ENCODE data around the gene SGK2. TPM values are rescaled to one million over a fixed set of nuclear protein-coding genes. Genes with fewer than 3 reads are reported as not detected.
"Not testable (repeated sequence)": the region's sequence is repeated elsewhere in the genome, so short reads cannot be mapped to it uniquely, and the experiment has no call there.

SGK2 gene
- total RNA-seq, 5 donors from 2014 or later (not counting 1 experiment from before 2014, with no cell fraction given) = 0.73 to 2.0 (median 1.4) TPM

DNA sequence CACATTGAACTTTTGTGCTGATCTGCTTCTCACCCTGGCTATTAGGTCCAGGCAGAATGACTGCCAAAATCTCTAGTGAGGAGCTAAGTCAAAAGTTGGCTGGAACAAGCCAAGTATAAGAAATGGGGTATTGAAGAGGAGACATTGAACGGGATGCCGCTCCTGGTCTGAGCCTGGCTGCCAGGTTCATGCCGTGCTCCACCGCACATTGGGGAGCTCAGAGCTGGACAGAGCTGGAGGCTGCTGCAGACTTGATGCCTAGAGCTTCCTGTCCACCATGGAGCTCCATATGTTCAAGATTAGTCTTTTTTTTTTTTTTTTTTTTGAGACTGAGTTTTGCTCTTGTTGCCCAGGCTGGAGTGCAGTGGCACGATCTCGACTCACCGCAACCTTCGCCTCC, 27.8 kb downstream of the SGK2 start:
- DNase-seq = no peak
- Histone ChIP-seq H3K9me3 (no peaks in the 10 kb centered on the region), H3K27me3 (replicated peaks in 1 of 2; ENCODE audit: control insufficient read depth in 2 of 2, extremely low read depth in 1 of 2, insufficient read depth in 2 of 2, low read length in 1 of 2) (peaks cover 0 to 9% of the 10 kb centered on the region in 2 experiments), H3K4me3 (ENCODE audit: control insufficient read depth in 1 of 2, extremely low read depth in 1 of 2, low read length in 1 of 2) (no peak overlapping the region), H3K4me1 (ENCODE audit: control insufficient read depth in 1 of 2, extremely low read depth in 1 of 2, insufficient read depth in 2 of 2, low read length in 2 of 2) (peaks cover 5 to 15% of the 10 kb centered on the region in 2 experiments), H3K36me3 (ENCODE audit: control insufficient read depth in 2 of 2, extremely low read depth in 1 of 2, insufficient read depth in 1 of 2, low read length in 1 of 2) (no peaks in the 10 kb centered on the region), H3K27ac (ENCODE audit: low read length) (no peak overlapping the region)
- H3K27me3 Mint-ChIP-seq = peaks cover 7 to 8% of the 10 kb centered on the region in 2 donors
- H3K27ac Mint-ChIP-seq = no peak overlapping the region
- H3K9me3 Mint-ChIP-seq = no peaks in the 10 kb centered on the region
- WGBS (ENCODE audit: insufficient coverage) = 75% methylated on average over 4 of the region's 8 CpGs
- no peak for ATAC-seq (replicated peaks in 1 of 4)
- CTCF ChIA-PET = interaction anchor here (0.6 kb wide), 2 partner anchors 12 to 50 kb away, joined by 3 read pairs; no protein-coding TSS in a partner anchor
- H3K36me3 Mint-ChIP-seq = no peaks in the 10 kb centered on the region
- POLR2A ChIA-PET = interaction anchor here (0.6 to 0.8 kb wide), 2 partner anchors 138 to 759 kb away, joined by 3 to 7 read pairs; no protein-coding TSS in a partner anchor
- H3K4me1 Mint-ChIP-seq = peaks cover 14 to 22% (median 16%) of the 10 kb centered on the region in 3 donors
- H3K4me3 Mint-ChIP-seq = no peak overlapping the region

DNA sequence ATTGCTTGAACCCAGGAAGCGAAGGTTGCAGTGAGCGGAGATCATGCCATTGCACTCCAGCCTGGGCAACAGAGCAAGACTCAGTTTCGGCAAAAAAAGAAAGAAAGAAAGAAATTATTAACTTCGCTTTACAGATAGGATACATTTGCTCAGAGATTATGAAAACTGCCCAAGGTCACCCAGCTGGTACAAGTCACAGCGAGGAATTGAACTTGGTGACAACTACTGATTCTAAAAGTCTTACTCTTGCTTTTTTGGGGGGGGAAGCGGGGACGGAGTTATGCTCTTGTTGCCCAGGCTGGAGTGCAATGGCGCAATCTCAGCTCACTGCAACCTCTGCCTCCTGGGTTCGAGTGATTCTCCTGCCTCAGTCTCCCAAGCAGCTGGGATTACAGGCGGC, 29.7 kb downstream of the SGK2 start:
- H3K36me3 Mint-ChIP-seq; H3K9me3 Mint-ChIP-seq; H3K4me3 ChIP-seq (ENCODE audit: control insufficient read depth in 1 of 2, extremely low read depth in 1 of 2, low read length in 1 of 2); CTCF ChIA-PET; H3K4me3 Mint-ChIP-seq; H3K27me3 ChIP-seq (replicated peaks in 1 of 2; ENCODE audit: control insufficient read depth in 2 of 2, extremely low read depth in 1 of 2, insufficient read depth in 2 of 2, low read length in 1 of 2); H3K9me3 ChIP-seq; H3K27ac Mint-ChIP-seq; ATAC-seq (replicated peaks in 1 of 4); H3K27ac ChIP-seq (ENCODE audit: low read length); H3K36me3 ChIP-seq (ENCODE audit: control insufficient read depth in 2 of 2, extremely low read depth in 1 of 2, insufficient read depth in 1 of 2, low read length in 1 of 2); H3K27me3 Mint-ChIP-seq; DNase-seq: not testable (repeated sequence)
- peaks cover 5 to 16% of the 10 kb centered on the region in 2 experiments for H3K4me1 ChIP-seq (ENCODE audit: control insufficient read depth in 1 of 2, extremely low read depth in 1 of 2, insufficient read depth in 2 of 2, low read length in 2 of 2)
- peaks cover 16 to 30% (median 18%) of the 10 kb centered on the region in 3 donors for H3K4me1 Mint-ChIP-seq
- POLR2A ChIA-PET = interaction anchor here in 1 of 2 donors (0.6 kb wide), 1 partner anchor 70 kb away, joined by 7 read pairs; no protein-coding TSS in a partner anchor
- 92% methylated on average over 6 of the region's 10 CpGs for WGBS (ENCODE audit: insufficient coverage)

- H3K4me3 ChIP-seq (ENCODE audit: control insufficient read depth in 1 of 2, extremely low read depth in 1 of 2, low read length in 1 of 2) = peak overlapping the region; percentile 81 to 82
- no peaks in the 10 kb centered on the region for H3K36me3 ChIP-seq (ENCODE audit: control insufficient read depth in 2 of 2, extremely low read depth in 1 of 2, insufficient read depth in 1 of 2, low read length in 1 of 2)
- peaks cover 7 to 8% of the 10 kb centered on the region in 2 donors for H3K27me3 Mint-ChIP-seq
- ATAC-seq (replicated peaks in 1 of 4) = no peak
- ChIA-PET POLR2A (no interaction called here), CTCF (interaction anchor here in 1 of 2 donors (1.2 kb wide), 1 partner anchor 141 kb away, joined by 3 read pairs; no protein-coding TSS in a partner anchor)
- peak overlapping the region; percentile 87 to 94 (median 92) for H3K4me3 Mint-ChIP-seq
- H3K27me3 ChIP-seq (replicated peaks in 1 of 2; ENCODE audit: control insufficient read depth in 2 of 2, extremely low read depth in 1 of 2, insufficient read depth in 2 of 2, low read length in 1 of 2) = peaks cover 0 to 5% of the 10 kb centered on the region in 2 experiments
- peak overlapping the region; percentile 96 to 97 for H3K27ac Mint-ChIP-seq
- peak overlapping the region; percentile 85 for H3K27ac ChIP-seq (ENCODE audit: low read length)
- peaks cover 5% of the 10 kb centered on the region for H3K36me3 Mint-ChIP-seq
- WGBS (ENCODE audit: insufficient coverage) = 4% methylated on average over 3 of the region's 9 CpGs
- no peaks in the 10 kb centered on the region for H3K9me3 ChIP-seq
- H3K4me1 ChIP-seq (ENCODE audit: control insufficient read depth in 1 of 2, extremely low read depth in 1 of 2, insufficient read depth in 2 of 2, low read length in 2 of 2) = peaks cover 5 to 16% of the 10 kb centered on the region in 2 experiments
- H3K4me1 Mint-ChIP-seq = peaks cover 16 to 30% (median 18%) of the 10 kb centered on the region in 3 donors
- peak in 3 of 35 experiments; percentile 3 to 12 (median 4) for DNase-seq
- no peaks in the 10 kb centered on the region for H3K9me3 Mint-ChIP-seq
Observed at GRCh38 chr20:43590036-43590391, 31.2 kb downstream of the SGK2 start.

GRCh38 chr20:43590392-43591303, 31.8 kb downstream of the SGK2 start, which contains the start of gene IFT52:
TSS of gene IFT52 (plus strand) at chr20:43590937. CDS start at chr20:43594699, 3,762 bp downstream.
- H3K4me1 Mint-ChIP-seq = peaks cover 16 to 30% (median 18%) of the 10 kb centered on the region in 3 donors
- peaks cover 5% of the 10 kb centered on the region for H3K36me3 Mint-ChIP-seq
- H3K9me3 Mint-ChIP-seq = no peaks in the 10 kb centered on the region
- CTCF ChIA-PET = interaction anchor here (0.6 to 1.2 kb wide), 5 partner anchors 75 to 1295 kb away, joined by 3 to 5 read pairs (median 3); partner anchors contain the start of gene YWHAB (in 1 of the 2)
- Histone ChIP-seq H3K4me3 (ENCODE audit: control insufficient read depth in 1 of 2, extremely low read depth in 1 of 2, low read length in 1 of 2) (peak within 1 kb of the TSS; percentile 81 to 82), H3K27ac (ENCODE audit: low read length) (peak within 1 kb of the TSS; percentile 85), H3K9me3 (no peaks in the 10 kb centered on the region), H3K36me3 (ENCODE audit: control insufficient read depth in 2 of 2, extremely low read depth in 1 of 2, insufficient read depth in 1 of 2, low read length in 1 of 2) (no peaks in the 10 kb centered on the region), H3K4me1 (ENCODE audit: control insufficient read depth in 1 of 2, extremely low read depth in 1 of 2, insufficient read depth in 2 of 2, low read length in 2 of 2) (peaks cover 5 to 16% of the 10 kb centered on the region in 2 experiments), H3K27me3 (replicated peaks in 1 of 2; ENCODE audit: control insufficient read depth in 2 of 2, extremely low read depth in 1 of 2, insufficient read depth in 2 of 2, low read length in 1 of 2) (peaks cover 0 to 5% of the 10 kb centered on the region in 2 experiments)
- H3K4me3 Mint-ChIP-seq = peak within 1 kb of the TSS; percentile 87 to 94 (median 92)
- ATAC-seq (replicated peaks in 1 of 4) (peak; percentile 97 to 98 (median 98)), DNase-seq (peak; percentile 72 to 95 (median 86))
- peaks cover 6 to 7% of the 10 kb centered on the region in 2 donors for H3K27me3 Mint-ChIP-seq
- peak within 1 kb of the TSS; percentile 96 to 97 for H3K27ac Mint-ChIP-seq
- WGBS (ENCODE audit: insufficient coverage) = under 1% methylated on average over 60 of the region's 68 CpGs
- POLR2A ChIA-PET = interaction anchor here (0.6 to 1.5 kb wide), 3 partner anchors 63 to 359 kb away, joined by 3 to 6 read pairs (median 3); no protein-coding TSS in a partner anchor

- H3K36me3 Mint-ChIP-seq = peaks cover 38% of the 10 kb centered on the region
- H3K27ac ChIP-seq (ENCODE audit: low read length); H3K4me3 Mint-ChIP-seq; H3K4me3 ChIP-seq (ENCODE audit: control insufficient read depth in 1 of 2, extremely low read depth in 1 of 2, low read length in 1 of 2); H3K9me3 Mint-ChIP-seq; ATAC-seq (replicated peaks in 1 of 4); H3K4me1 Mint-ChIP-seq; CTCF ChIA-PET; H3K27me3 Mint-ChIP-seq; H3K9me3 ChIP-seq; H3K4me1 ChIP-seq (ENCODE audit: control insufficient read depth in 1 of 2, extremely low read depth in 1 of 2, insufficient read depth in 2 of 2, low read length in 2 of 2); H3K27me3 ChIP-seq (replicated peaks in 1 of 2; ENCODE audit: control insufficient read depth in 2 of 2, extremely low read depth in 1 of 2, insufficient read depth in 2 of 2, low read length in 1 of 2); DNase-seq; H3K27ac Mint-ChIP-seq: not testable (repeated sequence)
- H3K36me3 ChIP-seq (ENCODE audit: control insufficient read depth in 2 of 2, extremely low read depth in 1 of 2, insufficient read depth in 1 of 2, low read length in 1 of 2) = peaks cover 0 to 31% of the 10 kb centered on the region in 2 donors
- POLR2A ChIA-PET = interaction anchor here in 1 of 2 donors (0.6 kb wide), 1 partner anchor 80 kb away, joined by 3 read pairs; no protein-coding TSS in a partner anchor
- WGBS (ENCODE audit: insufficient coverage) = no CpG with 5 or more reads among the region's 8 CpGs
Observed at GRCh38 chr20:43601960-43602359, 43.1 kb downstream of the SGK2 start.

GRCh38 chr20:43603124-43603523, 44.3 kb downstream of the SGK2 start:
- CTCF ChIA-PET = no interaction called here
- no peaks in the 10 kb centered on the region for H3K27me3 Mint-ChIP-seq
- DNase-seq (no peak), ATAC-seq (replicated peaks in 1 of 4) (no peak)
- Histone ChIP-seq H3K27ac (ENCODE audit: low read length) (no peak overlapping the region), H3K27me3 (replicated peaks in 1 of 2; ENCODE audit: control insufficient read depth in 2 of 2, extremely low read depth in 1 of 2, insufficient read depth in 2 of 2, low read length in 1 of 2) (no peaks in the 10 kb centered on the region), H3K36me3 (ENCODE audit: control insufficient read depth in 2 of 2, extremely low read depth in 1 of 2, insufficient read depth in 1 of 2, low read length in 1 of 2) (peaks cover 0 to 26% of the 10 kb centered on the region in 2 donors), H3K9me3 (no peaks in the 10 kb centered on the region), H3K4me1 (ENCODE audit: control insufficient read depth in 1 of 2, extremely low read depth in 1 of 2, insufficient read depth in 2 of 2, low read length in 2 of 2) (no peaks in the 10 kb centered on the region), H3K4me3 (ENCODE audit: control insufficient read depth in 1 of 2, extremely low read depth in 1 of 2, low read length in 1 of 2) (no peak overlapping the region)
- peaks cover 32% of the 10 kb centered on the region for H3K36me3 Mint-ChIP-seq
- POLR2A ChIA-PET = no interaction called here
- H3K4me1 Mint-ChIP-seq = no peaks in the 10 kb centered on the region
- H3K27ac Mint-ChIP-seq = no peak overlapping the region
- no peak overlapping the region for H3K4me3 Mint-ChIP-seq
- H3K9me3 Mint-ChIP-seq = no peaks in the 10 kb centered on the region
- 100% methylated on average over 1 of the region's 1 CpG for WGBS (ENCODE audit: insufficient coverage)
